Stimulated activated CD4-positive, alpha-beta T cell treated with anti-CD3 and anti-CD28 coated beads, Interleukin-4, amount 100 ng/mL, for 1 hour (primary cell): ENCODE measurements around the gene NLRP9.

ENCODE experiments used
- DNase-seq: peaks from one replicate; pipeline ENCODE4 v3.0.0-alpha.2; 2020

NLRP9 gene

DNA sequence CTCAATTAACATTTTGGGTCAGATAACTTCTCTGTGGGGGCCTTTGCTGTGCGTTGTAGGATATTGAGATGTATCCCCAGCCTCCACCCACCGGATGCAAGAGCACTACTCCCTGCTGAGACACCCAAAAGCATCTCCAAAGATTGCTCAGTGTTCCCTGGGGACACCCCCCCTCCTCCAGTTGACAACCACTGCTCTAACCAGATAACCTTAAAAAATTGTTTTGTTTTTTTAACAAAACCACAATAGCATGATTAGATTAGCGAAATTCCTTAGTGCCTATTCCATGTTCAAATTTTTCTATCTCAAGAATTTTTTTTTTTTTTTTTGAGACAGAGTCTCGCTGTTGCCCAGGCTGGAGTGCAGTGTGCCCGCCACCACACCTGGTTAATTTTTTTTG is 65.8 kb downstream of the NLRP9 start:
- no peak for DNase-seq

DNA sequence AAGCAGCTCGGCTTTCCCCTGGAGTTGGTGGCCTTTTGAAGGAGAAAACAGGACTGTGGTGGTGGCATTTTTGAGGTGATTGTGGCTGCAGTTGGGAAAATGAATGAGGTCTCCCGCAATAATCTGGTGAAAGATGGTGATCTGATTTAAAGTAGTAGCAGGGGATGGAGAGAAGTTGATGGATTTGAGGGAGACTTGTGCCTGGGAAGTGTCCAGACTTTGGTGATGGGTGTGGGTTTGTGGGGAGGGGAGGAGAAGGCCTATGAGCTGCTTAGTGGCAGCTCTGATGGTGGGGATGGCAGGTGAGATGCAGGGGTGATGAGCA is 67.2 kb downstream of the NLRP9 start:
- DNase-seq, result no peak

DNA sequence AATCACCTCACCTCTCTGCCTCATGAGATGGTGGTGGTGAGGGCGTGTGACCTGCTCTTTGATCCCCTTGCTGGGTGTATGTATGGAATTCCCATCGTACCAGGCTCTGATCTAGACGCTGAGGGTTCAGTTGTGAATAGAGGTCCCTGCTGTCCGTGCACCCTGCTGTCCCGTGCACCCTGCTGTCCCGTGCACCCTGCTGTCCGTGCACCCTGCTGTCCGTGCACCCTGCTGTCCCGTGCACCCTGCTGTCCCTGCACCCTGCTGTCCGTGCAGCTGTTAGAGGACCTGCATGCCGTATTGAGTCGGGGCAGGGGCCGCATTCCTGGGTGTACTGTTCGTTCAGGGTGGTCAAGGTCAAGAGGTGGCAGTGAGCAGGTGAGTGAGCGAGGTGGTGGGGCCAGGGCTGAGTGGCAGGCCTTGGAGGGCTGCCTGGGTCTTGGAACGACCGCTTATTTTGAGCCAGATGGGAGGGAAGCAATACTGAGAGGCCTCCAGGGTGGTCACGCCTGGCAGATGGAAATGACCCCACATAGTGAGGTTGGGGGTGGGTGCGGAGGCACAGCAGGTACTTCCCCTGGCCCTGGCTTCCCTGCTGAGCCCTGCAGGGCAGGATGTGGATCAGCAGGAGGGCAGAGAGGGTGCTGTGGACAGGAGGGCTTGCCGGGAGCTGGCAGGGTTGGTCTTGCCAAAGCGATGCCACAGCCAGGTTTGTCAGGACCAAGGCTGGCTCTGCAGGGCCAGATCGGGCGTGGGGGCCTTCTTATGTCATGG is 67.7 kb downstream of the NLRP9 start:
- peak; percentile 22 for DNase-seq

DNA sequence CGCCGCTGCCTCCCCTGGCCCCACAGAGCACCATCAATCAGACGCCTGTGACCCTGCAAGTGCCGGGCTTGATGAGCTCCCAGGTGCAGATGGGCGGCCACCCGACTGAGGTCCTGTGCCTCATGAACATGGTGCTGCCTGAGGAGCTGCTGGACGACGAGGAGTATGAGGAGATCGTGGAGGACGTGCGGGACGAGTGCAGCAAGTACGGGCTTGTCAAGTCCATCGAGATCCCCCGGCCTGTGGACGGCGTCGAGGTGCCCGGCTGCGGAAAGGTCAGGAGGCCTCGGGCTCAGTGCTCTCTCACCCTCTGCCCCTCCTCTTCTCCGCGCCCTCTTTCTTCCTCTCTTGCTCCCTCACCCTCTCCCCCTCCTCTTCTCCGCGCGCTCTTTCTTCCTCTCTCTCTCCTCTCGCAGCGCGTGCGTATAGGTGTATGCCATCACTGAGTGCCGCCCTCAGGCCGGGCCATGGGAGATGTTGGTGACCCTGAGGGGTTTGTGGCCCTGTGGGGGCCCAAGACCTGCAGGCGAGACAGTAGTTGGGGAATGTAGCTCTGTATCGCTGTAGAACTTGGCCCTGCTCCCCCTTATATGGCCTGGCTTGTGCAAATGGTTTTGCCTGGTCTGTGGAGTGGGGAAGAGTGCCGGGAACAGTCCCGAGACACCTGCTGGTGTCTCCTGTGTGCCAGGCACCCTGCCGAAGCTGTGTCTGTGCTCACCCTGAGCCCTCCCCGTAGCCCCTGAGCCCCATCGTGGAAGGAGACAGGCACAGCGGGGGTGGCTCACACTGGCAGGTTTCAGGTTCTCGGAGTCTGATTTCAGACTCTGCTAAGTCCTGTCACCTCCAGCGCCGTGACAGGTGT is 68.6 kb downstream of the NLRP9 start:
- no peak for DNase-seq

DNA sequence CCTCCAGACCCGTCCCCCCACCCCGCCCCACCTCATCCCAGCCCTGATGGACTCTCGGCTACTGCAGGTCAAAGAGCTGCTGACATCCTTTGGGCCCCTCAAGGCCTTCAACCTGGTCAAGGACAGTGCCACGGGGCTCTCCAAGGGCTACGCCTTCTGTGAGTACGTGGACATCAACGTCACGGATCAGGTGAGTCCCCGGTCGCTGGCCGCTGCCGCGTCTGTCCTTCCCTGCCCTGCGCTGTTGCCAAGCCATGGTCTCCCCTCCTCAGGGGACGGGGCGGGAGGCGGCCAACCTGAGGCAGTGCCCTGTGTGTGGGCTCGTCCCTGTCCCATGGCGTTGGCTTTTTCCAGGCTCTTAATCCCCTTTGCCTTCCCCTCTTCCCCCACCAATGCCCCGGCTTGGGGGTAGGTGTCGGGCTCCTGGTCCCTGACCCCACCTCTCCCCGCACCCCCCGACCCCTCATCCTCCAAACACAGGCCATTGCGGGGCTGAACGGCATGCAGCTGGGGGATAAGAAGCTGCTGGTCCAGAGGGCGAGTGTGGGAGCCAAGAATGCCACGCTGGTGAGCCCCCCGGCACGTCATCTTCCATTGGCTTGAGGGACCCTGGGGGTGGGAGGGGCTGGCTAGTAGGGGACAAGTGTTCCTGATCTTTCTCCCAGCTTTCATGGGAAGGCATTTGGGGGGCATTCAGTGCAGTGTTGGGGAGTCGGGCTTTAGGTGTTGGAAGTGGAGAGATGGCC is 69.4 kb downstream of the NLRP9 start:
- no peak for DNase-seq

DNA sequence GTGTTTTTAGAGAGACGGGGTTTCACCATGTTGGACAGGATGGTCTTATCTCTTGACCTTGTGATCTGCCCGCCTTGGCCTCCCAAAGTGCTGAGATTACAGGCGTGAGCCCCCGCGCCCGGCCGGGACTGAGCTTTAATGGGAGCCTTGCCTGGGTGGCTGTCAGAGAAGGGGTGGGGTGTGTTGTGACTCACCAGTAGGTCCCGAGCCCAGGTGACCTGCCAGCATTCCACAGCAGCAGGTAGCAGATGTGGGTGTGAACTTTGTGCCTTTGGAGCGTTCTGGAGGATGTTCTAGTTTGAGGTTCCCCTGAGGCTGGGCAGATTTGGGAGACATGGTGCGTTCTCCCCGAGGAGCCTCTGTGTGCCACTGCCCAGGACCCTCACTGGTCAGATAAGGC is 70.2 kb downstream of the NLRP9 start:
- no peak for DNase-seq

DNA sequence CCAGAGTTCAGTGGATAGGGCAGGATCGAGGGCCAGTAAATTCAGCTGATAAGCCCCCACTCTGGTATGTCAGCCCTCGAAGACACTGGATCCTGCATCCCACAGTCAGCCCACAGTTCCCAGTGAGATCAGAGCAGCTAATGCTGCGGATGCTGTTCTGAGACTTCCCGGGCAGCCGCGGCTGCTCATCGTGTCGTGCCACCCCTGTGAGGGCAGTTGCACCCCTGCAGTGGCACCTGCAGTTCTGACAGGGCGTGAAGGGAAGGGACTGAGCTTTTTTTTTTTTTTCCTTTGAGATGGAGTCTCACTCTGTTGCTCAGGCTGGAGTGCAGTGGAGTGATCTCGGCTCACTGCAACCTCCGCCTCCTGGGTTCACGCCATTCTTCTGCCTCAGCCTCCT is 70.7 kb downstream of the NLRP9 start:
- no peak for DNase-seq

DNA sequence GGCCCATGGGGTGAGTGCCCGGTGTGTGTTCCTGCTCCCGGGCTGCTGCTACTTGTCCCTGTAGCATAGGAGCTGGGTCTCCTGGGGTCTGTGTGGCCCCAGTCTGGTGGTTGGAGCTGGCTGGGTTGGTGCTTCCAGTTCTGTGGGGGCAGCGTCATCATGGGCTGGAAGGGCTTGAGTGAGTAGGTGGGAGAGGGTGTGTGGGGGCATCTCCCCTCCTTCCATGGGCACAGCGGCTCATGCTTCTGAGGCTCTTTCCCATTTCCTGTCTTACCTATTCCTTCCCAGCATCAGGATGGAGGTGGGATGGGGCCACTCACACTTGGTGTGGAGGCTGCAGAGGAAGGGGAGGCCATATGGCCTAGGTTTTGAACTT is 71.2 kb downstream of the NLRP9 start:
- no peak for DNase-seq

DNA sequence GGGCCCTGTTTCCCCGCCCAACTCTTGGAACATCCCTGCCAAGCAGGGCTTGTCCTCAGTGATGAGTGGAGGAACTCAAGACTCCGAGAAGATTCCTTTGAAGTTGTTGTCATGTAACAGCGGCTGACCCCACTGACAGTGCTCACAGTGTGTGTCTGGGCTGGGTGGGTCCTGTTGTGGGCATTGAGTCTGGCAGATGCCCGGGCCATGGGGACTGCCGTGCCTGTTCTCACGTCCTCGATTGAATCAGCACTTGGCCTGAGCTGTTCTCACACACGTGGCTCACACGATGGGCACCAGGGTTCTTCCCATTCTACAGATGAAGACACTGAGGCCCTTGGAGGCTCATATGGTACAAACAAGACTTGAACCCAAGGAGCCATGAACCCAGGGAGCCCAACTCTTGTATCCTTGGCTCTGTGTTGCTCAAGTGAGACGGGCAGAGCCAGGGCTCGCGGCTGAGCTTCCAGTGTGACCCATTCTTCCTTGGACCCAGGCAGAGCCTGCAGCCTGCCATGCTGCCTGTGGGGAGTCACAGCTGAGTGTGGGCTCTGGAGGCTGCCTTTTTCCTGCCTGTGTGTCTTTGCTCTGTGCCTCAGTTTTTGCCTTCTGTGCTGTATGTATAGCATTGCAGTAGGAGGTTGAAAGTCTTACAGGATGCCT is 71.7 kb downstream of the NLRP9 start:
- DNase-seq, result no peak

DNA sequence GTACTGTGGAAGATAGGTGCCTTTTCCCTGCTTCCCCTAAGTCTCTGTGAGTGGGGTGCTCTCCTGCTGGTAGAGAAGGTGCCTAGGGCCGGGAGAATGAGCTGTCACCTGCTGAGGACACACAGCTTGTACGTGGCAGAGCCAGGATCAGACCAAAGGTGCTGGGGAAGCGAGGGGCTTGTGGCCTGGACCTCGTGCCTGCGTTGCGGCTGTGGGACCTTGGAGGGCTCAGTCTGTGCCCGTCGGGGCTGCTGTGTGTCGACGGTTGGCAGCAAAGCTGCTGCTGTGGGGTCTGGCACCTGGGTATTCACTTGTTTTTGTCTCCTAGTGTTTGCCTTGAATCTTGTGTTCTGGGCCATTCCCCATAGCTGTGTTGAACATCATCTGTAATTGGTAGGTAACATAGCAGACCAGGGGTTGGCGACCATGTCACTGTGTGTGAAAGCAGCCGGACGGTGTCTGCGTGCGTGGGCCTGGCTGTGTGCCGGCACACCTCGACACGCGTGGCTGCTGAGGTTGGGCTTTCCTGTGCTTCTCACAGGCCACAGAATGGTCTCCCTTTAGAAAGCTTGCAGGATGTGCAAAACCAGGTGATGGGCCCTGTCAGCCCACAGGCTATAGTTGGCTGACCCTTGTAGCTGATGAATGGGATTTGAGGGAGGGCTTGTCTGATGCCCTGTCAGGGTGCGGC is 74.2 kb downstream of the NLRP9 start:
- DNase-seq, result no peak

DNA sequence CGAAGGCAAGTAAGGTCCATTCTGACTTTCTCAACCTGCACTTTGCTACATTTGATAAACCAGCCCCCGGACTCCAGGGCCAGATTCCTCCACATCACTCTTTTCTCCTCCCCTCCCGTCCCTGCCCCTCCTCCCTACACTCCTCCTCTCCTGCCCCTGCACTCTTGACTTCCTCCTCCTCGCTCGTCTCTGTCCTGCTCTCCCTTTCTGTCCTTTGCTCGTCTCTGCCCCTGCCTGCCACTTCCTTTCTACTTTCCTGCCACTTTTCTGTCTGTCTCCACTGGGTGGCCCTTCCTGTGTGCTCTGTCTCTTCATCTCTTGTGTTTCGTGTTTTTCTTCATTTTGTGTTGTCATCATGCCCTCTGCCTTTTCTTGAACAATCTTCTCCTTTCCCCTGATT is 76.4 kb downstream of the NLRP9 start:
- no peak for DNase-seq

DNA sequence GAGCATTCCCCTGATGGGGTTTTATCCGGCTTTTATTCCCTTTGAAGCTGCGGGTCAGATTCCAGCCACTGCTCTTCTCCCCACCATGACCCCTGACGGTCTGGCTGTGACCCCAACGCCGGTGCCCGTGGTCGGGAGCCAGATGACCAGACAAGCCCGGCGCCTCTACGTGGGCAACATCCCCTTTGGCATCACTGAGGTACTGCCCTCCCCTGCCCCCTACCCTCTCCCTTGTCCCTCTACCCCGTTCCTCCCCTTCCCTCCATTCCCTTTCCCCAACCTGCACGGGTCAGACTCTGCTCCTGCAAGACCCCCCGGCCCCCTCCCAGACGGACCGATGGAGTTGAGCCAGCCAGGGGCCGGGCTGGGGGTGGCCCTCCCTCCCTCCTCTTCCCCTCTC is 77.2 kb downstream of the NLRP9 start:
- DNase-seq, result no peak

DNA sequence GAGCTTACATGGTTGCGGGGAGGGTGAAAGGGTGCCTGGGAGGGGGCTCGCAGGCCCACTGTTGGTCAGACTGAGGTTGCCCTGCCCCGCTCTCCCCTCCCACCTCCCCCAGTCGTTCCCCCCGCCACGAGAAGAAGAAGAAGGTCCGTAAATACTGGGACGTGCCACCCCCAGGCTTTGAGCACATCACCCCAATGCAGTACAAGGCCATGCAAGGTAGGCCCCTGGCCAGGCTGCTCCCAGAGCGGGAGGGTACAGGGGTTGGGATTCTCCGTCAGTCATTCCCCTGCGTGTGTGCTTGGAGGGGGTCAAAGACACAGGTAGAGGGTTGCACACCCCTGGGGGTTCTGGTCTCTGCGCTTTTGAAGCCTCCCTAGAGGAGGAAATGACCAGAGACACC is 77.8 kb downstream of the NLRP9 start:
- no peak for DNase-seq

DNA sequence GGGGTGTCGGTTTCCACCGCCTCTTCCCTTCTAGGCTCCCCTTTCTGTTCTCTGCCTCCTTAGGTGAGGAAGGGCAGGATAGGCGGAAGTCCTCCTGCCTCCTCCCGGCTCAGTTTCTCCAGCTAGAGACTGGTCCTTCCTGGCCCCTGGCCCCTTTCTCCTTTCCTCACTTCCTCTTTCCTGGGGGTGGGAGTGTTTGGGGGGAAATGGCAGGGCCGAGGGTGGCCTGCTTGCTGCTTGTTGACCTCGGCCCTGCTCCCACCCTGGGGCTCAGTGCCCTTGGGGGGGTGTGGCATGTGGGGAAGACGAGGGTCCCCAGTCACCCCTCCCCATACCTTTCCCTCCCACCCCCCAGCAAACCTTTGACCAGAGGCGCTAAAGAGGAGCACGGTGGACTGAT is 78.4 kb downstream of the NLRP9 start:
- no peak for DNase-seq

DNA sequence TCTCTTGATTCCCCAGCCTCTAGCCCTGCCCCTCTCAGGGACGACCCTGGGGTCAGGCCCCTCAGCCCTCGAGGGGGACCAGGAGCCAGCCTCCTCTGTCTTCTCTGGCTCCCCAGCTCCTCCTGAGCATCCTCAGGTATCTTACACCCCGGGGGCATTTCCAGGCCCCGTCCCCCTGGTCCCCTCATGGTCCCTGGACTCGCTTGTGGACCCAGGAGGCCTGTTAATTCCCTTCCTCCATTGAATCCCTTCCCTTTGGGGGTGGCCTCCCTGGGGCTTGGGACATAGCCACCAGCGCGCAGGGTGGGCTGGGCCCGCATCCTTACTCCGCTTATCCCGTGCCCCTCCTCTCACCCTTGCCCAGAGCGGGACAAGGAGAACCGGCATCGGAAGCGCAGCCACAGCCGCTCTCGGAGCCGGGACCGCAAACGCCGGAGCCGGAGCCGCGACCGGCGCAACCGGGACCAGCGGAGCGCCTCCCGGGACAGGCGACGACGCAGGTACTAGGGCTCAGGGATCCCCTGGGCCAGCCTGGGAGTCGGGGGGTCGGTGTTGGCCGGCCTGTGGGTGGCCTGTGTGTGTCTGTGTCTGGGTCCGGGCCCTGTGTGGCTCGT is 79.2 kb downstream of the NLRP9 start:
- no peak for DNase-seq
